22Rv1 (cell line): ENCODE data around the gene CRB3.

Source experiments
- H3K27ac ChIP-seq: fragments of 450-650 bp; 2 replicates; pipeline ENCODE4 v1.5.1; 2017
- ZFX ChIP-seq: fragments of 450-650 bp; IDR thresholded peaks from 2 replicates; pipeline ENCODE4 v1.6.1; 2017; ENCODE audit warnings: antibody characterized with exemption, borderline replicate concordance
- TF ChIP-seq, protein P1 (sequence below): fragments of 450-650 bp; IDR thresholded peaks from 2 replicates; pipeline ENCODE4 v1.5.1; 2017; ENCODE audit warnings: mild to moderate bottlenecking

The CRB3 gene

DNA sequence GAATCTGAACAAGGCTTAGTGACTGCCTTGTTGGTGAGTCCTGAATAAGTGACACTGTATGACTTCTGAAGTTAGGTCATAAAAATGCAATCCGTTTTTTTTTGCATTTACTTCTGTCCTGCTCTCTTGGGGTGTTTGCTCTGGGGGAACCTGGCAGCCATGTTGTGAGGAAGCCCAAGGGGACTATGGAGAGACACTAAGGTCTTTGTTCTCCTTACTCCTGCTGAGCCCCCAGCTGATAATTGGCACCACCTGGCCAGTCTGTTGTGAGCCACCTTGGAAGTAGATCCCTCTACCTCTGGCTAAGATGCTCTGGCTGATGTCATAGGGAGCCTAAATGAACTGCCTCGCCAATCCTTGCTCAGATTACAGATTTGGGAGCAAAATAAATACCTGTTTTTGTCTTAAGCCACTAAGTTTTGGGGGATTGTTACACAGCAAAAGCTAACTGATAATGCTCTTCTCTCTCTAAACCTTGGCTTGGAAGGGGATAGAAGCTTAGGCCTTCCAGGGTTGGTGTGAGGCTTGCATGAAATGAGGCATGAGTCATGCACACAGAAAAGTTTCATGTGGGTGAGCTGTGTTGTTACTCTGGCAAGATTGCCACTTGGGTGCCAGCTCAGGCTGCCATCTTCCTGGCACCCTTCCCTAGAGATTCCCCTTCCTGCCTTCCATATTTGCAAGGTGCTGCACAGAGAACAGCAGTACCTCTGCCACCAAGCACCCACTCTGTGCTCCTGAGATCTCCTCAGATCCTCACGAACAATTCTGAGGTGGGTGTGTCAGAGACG lies 27.9 kb downstream of the CRB3 start:
- TF ChIP-seq, protein P1, sequence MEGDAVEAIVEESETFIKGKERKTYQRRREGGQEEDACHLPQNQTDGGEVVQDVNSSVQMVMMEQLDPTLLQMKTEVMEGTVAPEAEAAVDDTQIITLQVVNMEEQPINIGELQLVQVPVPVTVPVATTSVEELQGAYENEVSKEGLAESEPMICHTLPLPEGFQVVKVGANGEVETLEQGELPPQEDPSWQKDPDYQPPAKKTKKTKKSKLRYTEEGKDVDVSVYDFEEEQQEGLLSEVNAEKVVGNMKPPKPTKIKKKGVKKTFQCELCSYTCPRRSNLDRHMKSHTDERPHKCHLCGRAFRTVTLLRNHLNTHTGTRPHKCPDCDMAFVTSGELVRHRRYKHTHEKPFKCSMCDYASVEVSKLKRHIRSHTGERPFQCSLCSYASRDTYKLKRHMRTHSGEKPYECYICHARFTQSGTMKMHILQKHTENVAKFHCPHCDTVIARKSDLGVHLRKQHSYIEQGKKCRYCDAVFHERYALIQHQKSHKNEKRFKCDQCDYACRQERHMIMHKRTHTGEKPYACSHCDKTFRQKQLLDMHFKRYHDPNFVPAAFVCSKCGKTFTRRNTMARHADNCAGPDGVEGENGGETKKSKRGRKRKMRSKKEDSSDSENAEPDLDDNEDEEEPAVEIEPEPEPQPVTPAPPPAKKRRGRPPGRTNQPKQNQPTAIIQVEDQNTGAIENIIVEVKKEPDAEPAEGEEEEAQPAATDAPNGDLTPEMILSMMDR: no peak
- no peak overlapping the region for H3K27ac ChIP-seq

DNA sequence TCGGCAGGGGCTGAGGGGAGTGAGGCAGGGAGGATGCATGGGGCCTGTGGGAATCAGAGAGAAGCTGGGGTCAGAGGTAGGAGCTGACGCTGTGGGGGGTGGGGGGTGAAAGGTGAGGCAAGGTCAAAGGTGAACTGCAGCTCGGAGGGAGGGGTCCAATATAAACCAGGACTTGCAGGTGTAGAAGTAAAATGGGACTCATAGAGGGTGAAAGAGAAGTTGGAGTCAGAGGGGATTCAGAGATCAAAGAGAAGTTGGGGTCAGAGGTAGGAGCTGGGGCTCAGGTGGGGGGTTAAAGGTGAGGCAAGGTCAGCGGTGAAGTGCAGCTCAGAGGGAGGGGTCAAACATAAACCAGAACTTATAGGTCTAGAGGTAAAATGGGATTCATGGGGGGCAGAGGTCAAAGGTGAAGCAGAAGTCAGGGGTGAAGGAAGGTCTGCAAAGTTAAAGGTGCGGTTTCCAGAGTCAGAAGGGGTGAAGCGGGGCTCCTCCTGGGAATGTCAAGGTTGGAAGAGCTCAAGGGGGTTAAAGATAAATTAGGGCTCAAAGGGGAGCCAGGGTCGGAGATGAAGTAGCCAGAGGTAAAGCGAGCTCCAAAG lies 30.5 kb downstream of the CRB3 start:
- H3K27ac ChIP-seq: no peak overlapping the region
- no peak for TF ChIP-seq ZFX
- TF ChIP-seq, protein P1: no peak

DNA sequence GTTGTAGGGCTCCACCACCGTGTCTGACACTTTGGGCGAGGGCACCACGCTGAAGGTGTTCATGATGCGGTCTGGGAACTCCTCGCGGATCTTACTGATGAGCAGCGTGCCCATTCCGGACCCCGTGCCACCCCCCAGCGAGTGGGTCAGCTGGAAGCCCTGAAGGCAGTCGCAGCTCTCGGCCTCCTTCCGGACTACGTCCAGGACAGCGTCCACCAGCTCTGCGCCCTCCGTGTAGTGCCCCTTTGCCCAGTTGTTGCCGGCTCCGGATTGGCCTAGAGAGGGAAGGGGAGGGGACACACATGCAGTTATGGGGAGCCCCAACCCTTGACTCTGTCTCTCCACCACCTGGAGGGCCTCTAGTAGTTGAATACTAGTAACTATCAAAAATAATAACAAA lies 31.9 kb downstream of the CRB3 start:
- no peak for TF ChIP-seq ZFX
- TF ChIP-seq, protein P1: no peak
- no peak overlapping the region for H3K27ac ChIP-seq

DNA sequence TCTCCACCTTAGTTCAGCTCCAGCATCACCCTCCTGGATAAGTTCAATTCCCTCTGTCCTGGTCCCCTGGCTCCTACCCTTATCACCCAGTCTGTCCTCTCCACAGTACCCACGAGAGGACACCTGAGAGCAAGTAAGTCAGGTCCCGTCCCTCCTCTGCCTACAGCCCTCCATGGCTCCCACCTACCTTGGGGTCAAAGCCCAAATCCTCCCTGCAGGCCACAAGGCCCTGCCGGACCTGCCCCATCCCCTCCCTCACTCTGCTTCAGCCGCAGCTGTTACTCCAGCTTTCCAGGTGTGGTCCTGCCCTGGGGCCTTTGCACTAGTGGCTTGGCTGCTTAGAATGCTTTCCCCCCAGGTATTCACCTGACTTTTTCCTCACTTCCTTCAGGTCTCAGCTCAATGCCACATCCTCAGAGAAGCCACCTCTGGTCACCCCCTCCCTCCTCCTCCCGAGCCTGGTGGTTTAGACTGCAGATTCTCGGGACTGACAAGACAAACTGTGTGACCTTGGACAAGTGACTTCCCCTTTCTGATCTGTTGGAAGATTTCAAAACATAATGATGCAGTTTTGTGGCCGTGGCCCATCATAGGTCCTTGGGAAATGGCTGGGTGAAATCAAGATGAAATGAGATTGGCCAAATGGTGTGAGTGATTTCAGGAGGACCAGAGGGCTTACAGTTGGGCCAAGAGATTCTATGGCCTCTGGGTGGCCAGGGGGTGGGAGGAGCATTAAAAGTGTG lies 34.4 kb downstream of the CRB3 start:
- TF ChIP-seq, protein P1: no peak
- no peak for TF ChIP-seq ZFX
- H3K27ac ChIP-seq: no peak overlapping the region

DNA sequence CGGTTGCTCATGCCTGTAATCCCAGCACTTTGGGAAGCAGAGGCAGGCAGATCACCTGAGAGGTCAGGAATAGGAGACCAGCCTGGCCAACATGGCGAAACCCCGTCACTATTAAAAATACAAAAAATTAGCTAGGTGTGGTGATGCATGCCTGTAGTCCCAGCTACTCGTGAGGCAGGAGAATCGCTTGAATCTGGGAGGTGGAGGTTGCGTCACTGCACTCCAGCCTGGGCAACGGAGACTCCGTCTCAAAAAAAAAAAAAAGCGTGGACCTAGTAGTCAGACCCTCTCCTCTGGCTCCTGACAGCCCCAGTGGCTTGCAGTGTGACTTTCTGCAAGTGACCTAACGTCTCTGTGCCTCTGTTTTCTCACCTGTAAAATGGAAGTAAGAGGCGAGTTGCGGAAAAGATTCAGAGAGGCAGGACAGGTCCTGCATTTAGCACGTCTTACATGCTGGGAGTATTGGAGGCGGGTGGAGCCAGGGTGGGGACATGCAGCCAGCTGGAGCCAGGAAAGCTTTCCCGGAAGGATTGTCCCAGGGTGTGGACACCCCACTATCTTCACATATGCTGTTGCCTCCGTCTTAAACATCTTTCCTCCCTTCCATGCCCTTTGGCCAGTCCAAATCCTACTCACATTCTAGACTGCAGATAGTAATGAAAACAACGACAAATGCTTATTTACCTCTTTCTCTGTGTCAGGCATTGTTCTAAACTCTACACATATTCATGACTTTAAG lies 35.1 kb downstream of the CRB3 start:
- H3K27ac ChIP-seq: no peak overlapping the region
- TF ChIP-seq, protein P1: no peak
- no peak for TF ChIP-seq ZFX

DNA sequence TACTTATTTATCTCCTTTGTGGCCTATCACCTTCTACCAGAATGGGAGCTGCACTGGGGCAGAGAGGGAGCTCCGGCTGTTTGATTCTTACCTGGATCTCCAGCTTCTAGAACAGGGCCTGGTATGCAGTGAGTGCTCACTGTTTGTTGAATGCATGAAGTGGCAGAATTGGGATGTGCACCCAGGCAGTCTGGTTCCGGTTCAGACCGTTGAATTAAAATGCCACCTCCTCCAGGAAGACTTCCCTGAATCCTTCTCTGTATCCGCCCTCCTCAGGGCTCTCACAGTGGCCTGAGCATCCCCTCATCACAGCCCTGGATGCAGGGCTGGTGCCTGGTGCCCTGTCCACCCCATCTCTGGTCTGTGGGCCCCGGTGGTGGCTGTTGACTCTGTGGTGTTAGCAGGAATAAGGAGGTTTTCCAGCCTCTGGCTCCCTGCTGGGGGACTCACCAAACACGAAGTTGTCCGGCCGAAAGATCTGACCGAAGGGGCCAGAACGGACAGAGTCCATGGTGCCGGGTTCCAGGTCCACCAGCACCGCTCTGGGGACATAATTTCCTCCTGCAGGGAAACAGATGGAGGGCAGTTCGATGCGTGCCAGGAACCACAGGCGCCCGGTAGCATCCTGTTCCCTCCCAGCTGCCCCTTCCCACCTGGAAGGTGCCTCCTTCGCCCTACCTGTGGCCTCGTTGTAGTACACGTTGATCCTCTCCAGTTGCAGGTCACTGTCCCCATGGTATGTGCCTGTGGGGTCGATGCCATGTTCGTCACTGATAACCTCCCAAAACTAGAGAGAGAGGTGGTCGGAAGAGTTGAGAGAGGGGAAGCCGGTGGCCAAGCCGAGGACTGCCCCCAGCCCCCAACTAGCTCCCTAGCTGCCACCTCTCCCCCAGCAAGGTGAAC lies 37.0 kb downstream of the CRB3 start:
- H3K27ac ChIP-seq: no peak overlapping the region
- TF ChIP-seq, protein P1: no peak
- no peak for TF ChIP-seq ZFX
